ENCODE results near the gene TEAD1.

- no peak for TF ChIP-seq POLR2A (IDR thresholded peaks at IDR 0.05)
- TF ChIP-seq, protein P1, sequence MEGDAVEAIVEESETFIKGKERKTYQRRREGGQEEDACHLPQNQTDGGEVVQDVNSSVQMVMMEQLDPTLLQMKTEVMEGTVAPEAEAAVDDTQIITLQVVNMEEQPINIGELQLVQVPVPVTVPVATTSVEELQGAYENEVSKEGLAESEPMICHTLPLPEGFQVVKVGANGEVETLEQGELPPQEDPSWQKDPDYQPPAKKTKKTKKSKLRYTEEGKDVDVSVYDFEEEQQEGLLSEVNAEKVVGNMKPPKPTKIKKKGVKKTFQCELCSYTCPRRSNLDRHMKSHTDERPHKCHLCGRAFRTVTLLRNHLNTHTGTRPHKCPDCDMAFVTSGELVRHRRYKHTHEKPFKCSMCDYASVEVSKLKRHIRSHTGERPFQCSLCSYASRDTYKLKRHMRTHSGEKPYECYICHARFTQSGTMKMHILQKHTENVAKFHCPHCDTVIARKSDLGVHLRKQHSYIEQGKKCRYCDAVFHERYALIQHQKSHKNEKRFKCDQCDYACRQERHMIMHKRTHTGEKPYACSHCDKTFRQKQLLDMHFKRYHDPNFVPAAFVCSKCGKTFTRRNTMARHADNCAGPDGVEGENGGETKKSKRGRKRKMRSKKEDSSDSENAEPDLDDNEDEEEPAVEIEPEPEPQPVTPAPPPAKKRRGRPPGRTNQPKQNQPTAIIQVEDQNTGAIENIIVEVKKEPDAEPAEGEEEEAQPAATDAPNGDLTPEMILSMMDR (IDR thresholded peaks at IDR 0.05), result no peak
These were observed 8.1 kb downstream of the TEAD1 start for GRCh38 chr11:12682288-12682687.
